ENCODE results near the gene NTRK2.

Gene NTRK2

GRCh38 chr9:84922051-84922450 is 252.5 kb downstream of the NTRK2 start:
- TF ChIP-seq ZNF565 (CRISPR knock-in tag; conservative IDR thresholded peaks at IDR 0.05; ENCODE audit: low read depth) (no peak), SNAI2 (CRISPR knock-in tag; IDR thresholded peaks at IDR 0.05) (no peak), ESRRG (CRISPR knock-in tag; IDR thresholded peaks at IDR 0.05) (no peak), TOX (CRISPR knock-in tag; IDR thresholded peaks at IDR 0.05; ENCODE audit: borderline replicate concordance) (no peak), CSRNP3 (CRISPR knock-in tag; IDR thresholded peaks at IDR 0.05) (no peak), ZFP30 (CRISPR knock-in tag; IDR thresholded peaks at IDR 0.05) (no peak), PATZ1 (CRISPR knock-in tag; IDR thresholded peaks at IDR 0.05; ENCODE audit: borderline replicate concordance) (no peak), ISL1 (CRISPR knock-in tag; IDR thresholded peaks at IDR 0.05) (no peak)
- TF ChIP-seq, protein P1, sequence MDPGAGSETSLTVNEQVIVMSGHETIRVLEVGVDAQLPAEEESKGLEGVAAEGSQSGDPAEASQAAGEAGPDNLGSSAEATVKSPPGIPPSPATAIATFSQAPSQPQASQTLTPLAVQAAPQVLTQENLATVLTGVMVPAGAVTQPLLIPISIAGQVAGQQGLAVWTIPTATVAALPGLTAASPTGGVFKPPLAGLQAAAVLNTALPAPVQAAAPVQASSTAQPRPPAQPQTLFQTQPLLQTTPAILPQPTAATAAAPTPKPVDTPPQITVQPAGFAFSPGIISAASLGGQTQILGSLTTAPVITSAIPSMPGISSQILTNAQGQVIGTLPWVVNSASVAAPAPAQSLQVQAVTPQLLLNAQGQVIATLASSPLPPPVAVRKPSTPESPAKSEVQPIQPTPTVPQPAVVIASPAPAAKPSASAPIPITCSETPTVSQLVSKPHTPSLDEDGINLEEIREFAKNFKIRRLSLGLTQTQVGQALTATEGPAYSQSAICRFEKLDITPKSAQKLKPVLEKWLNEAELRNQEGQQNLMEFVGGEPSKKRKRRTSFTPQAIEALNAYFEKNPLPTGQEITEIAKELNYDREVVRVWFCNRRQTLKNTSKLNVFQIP (CRISPR knock-in tag; IDR thresholded peaks at IDR 0.05; ENCODE audit: borderline replicate concordance, low read depth), result no peak
- ATAC-seq, result no peak

- ATAC-seq, result no peak
- TF ChIP-seq GLIS3 (CRISPR knock-in tag; IDR thresholded peaks at IDR 0.05) (no peak), TCF4 (CRISPR knock-in tag; IDR thresholded peaks at IDR 0.05; ENCODE audit: borderline replicate concordance) (no peak), ESRRG (CRISPR knock-in tag; IDR thresholded peaks at IDR 0.05) (no peak), PPARA (CRISPR knock-in tag; IDR thresholded peaks at IDR 0.05; ENCODE audit: borderline replicate concordance) (no peak), ARNTL (CRISPR knock-in tag; IDR thresholded peaks at IDR 0.05; ENCODE audit: borderline replicate concordance, low read depth) (no peak)
- TF ChIP-seq, protein P2, sequence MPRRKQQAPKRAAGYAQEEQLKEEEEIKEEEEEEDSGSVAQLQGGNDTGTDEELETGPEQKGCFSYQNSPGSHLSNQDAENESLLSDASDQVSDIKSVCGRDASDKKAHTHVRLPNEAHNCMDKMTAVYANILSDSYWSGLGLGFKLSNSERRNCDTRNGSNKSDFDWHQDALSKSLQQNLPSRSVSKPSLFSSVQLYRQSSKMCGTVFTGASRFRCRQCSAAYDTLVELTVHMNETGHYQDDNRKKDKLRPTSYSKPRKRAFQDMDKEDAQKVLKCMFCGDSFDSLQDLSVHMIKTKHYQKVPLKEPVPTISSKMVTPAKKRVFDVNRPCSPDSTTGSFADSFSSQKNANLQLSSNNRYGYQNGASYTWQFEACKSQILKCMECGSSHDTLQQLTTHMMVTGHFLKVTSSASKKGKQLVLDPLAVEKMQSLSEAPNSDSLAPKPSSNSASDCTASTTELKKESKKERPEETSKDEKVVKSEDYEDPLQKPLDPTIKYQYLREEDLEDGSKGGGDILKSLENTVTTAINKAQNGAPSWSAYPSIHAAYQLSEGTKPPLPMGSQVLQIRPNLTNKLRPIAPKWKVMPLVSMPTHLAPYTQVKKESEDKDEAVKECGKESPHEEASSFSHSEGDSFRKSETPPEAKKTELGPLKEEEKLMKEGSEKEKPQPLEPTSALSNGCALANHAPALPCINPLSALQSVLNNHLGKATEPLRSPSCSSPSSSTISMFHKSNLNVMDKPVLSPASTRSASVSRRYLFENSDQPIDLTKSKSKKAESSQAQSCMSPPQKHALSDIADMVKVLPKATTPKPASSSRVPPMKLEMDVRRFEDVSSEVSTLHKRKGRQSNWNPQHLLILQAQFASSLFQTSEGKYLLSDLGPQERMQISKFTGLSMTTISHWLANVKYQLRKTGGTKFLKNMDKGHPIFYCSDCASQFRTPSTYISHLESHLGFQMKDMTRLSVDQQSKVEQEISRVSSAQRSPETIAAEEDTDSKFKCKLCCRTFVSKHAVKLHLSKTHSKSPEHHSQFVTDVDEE (CRISPR knock-in tag; IDR thresholded peaks at IDR 0.05), result no peak
Measured at GRCh38 chr9:84924266-84924665, 254.7 kb downstream of the NTRK2 start.

- no peak for TF ChIP-seq ARNTL (CRISPR knock-in tag; IDR thresholded peaks at IDR 0.05; ENCODE audit: borderline replicate concordance, low read depth)
- no peak for TF ChIP-seq ZNF565 (CRISPR knock-in tag; conservative IDR thresholded peaks at IDR 0.05; ENCODE audit: low read depth)
- no peak for TF ChIP-seq ZNF8 (CRISPR knock-in tag; IDR thresholded peaks at IDR 0.05)
- no peak for ATAC-seq
Measured at GRCh38 chr9:84925225-84925872, 255.8 kb downstream of the NTRK2 start.

GRCh38 chr9:84926793-84927192 is 257.3 kb downstream of the NTRK2 start:
- no peak for ATAC-seq
- TF ChIP-seq ZFP30 (CRISPR knock-in tag; IDR thresholded peaks at IDR 0.05) (no peak), SNAI2 (CRISPR knock-in tag; IDR thresholded peaks at IDR 0.05) (no peak), ZNF8 (CRISPR knock-in tag; IDR thresholded peaks at IDR 0.05) (no peak)
- TF ChIP-seq, protein P3, sequence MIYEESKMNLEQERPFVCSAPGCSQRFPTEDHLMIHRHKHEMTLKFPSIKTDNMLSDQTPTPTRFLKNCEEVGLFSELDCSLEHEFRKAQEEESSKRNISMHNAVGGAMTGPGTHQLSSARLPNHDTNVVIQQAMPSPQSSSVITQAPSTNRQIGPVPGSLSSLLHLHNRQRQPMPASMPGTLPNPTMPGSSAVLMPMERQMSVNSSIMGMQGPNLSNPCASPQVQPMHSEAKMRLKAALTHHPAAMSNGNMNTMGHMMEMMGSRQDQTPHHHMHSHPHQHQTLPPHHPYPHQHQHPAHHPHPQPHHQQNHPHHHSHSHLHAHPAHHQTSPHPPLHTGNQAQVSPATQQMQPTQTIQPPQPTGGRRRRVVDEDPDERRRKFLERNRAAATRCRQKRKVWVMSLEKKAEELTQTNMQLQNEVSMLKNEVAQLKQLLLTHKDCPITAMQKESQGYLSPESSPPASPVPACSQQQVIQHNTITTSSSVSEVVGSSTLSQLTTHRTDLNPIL (CRISPR knock-in tag; IDR thresholded peaks at IDR 0.05; ENCODE audit: low read depth), result no peak

GRCh38 chr9:84928419-84928818 is 258.9 kb downstream of the NTRK2 start:
- ATAC-seq, result no peak
- TF ChIP-seq GLIS3 (CRISPR knock-in tag; IDR thresholded peaks at IDR 0.05) (no peak), ZC3H10 (CRISPR knock-in tag; IDR thresholded peaks at IDR 0.05) (no peak), ISL1 (CRISPR knock-in tag; IDR thresholded peaks at IDR 0.05) (no peak), ZNF8 (CRISPR knock-in tag; IDR thresholded peaks at IDR 0.05) (no peak), TCF4 (CRISPR knock-in tag; IDR thresholded peaks at IDR 0.05; ENCODE audit: borderline replicate concordance) (no peak), ZFP30 (CRISPR knock-in tag; IDR thresholded peaks at IDR 0.05) (no peak)
- TF ChIP-seq, protein P2 (CRISPR knock-in tag; IDR thresholded peaks at IDR 0.05), result no peak
- TF ChIP-seq, protein P1 (CRISPR knock-in tag; IDR thresholded peaks at IDR 0.05; ENCODE audit: borderline replicate concordance, low read depth), result no peak
